Activated naive CD4-positive, alpha-beta T cell treated with anti-CD3 and anti-CD28 coated beads, Interleukin-2, amount 50 U/mL, for 72 hours (primary cell): ENCODE results near the gene SMYD4. TPM values are rescaled to one million over a fixed set of nuclear protein-coding genes. Genes with fewer than 3 reads are reported as not detected.

ENCODE experiments used
- ATAC-seq, 2 donors: fragments of 150-1000 bp; cut with Tn5 transposase; 2 replicates each; pipeline ENCODE4 v1.10.0; 2021; ENCODE audit warnings: mild to moderate bottlenecking in 2 of 2, moderate library complexity in 2 of 2
- DNase-seq, 2 donors: peaks; one replicate each; pipeline ENCODE4 v3.0.0; 2021 to 2022; ENCODE audit warnings: low spot score in 2 of 2
- H3K27ac Mint-ChIP-seq, 2 donors: one replicate each; pipeline ENCODE4 v1.8.0; 2022; ENCODE audit warnings: mild to moderate bottlenecking in 2 of 2, mixed read lengths in 2 of 2
- H3K36me3 Mint-ChIP-seq, 2 donors: one replicate each; pipeline ENCODE4 v1.8.0; 2022; ENCODE audit warnings: mixed read lengths in 2 of 2
- H3K9me3 Mint-ChIP-seq, 2 donors: one replicate each; pipeline ENCODE4 v1.8.0; 2022; ENCODE audit warnings: mixed read lengths in 2 of 2
- total RNA-seq, 2 donors: library from RNA; stranded (reverse); gene quantifications; one replicate each; pipeline ENCODE4 v1.2.3, GENCODE V29; 2022

SMYD4 gene
- total RNA-seq, 2 donors from 2014 or later, result 18.5 to 19.8 TPM

DNA sequence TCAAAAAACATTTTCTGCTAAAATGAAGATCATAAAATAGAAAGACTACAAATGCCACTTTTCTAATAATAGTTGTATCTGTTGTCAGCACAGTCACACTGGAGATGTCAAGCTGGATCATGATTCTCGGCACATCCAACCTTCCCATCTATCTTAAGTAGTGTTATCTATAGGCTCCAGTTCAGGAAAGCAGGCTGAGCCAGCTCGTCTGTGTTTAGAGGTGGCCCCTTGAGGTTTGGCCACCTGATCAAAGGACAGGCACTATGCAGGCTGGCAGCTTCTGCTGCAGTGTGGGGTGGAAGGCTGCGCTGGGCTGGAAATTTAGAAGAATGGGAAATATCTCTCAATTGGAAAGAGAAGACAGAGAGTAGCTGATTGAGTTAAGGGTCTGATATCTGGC lies 32.4 kb downstream of the SMYD4 start:
- Mint-ChIP-seq H3K9me3 (no peaks in the 10 kb centered on the region), H3K36me3 (peaks cover 0 to 10% of the 10 kb centered on the region in 2 donors), H3K27ac (peak overlapping the region in 1 of 2 donors; percentile 37)
- DNase-seq (no peak), ATAC-seq (no peak)

DNA sequence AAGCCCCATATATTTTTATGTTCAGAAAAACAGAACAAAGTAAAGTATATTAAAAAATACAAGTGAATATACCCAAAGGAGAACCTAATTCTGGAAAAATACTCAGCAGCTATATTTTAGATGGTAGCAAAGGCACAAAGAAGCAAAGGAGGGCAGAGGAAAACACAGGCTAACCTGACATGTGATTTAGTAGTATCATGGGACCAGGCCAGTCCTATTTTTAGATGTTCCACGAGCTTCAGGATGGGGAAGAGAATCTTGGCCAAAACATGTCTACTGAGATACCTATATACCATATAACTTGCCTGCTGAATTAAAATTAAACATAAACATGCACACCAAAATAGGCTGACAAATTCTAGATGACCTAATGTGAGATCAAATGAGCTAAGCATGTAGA lies 32.9 kb downstream of the SMYD4 start:
- ATAC-seq (no peak), DNase-seq (no peak)
- no peaks in the 10 kb centered on the region for H3K9me3 Mint-ChIP-seq
- H3K27ac Mint-ChIP-seq, result no peak overlapping the region
- peaks cover 0 to 10% of the 10 kb centered on the region in 2 donors for H3K36me3 Mint-ChIP-seq

DNA sequence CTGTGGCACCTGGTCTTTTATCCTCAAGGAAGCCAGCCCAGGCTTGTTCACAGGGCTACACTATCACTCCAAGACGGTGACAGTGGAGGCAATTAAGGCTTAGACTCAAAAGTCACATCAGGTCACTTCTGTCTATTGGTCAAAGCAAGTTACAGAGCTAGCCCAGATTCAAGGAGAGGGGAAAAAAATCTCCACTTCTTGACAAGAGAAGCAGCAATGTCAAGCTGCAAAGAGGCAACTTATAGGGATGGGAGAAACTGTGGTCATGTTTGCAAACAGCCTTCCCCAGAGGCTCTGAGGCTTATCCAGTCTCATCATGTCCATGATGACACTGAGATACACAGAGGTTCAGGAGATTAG lies 36.3 kb downstream of the SMYD4 start:
- Mint-ChIP-seq H3K9me3 (no peaks in the 10 kb centered on the region), H3K36me3 (peaks cover 0 to 10% of the 10 kb centered on the region in 2 donors), H3K27ac (no peak overlapping the region)
- DNase-seq, result no peak
- no peak for ATAC-seq

DNA sequence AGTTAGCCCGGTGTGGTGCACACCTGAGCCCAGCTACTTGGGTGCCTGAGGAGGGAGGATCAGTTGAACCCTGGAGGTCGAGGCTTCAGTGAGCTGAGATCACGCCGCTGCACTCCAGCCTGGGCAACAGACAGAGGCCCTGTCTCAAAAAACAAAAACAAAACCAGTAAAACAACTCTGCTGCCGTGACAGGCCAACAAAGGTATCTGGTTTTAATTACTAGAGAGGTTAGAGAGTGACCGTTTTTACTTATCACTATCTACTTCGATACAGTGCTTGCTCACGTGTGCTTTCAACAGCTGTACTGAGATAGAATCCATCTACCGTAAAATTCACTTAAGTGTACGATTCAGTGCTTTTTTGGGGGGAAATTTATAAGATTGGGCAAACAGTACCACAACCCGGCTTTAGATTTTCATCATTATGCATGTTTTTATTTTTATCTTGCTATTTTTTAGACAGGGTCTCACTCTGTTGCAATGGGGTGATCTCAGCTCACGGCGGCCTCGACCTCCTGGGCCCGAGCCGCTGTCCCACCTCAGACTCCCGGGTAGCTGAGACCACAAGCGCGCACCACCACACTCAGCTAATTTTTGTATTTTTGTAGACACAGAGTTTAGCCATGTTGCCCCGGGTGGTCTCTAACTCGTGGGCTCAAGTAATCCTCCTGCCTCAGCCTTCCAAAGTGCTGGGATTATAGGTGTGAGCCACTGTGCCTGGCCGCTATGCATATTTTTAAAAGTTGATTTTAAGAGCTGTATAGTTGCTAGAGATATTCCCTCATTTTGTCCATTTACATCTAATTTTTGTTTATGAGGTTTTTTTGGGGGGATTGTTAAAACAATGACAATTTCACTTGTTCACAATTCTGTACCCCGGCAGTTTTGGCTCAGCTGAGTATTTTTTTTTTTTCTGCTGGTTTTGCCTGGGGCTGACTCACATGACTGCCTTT lies 36.9 kb downstream of the SMYD4 start:
- DNase-seq (no peak), ATAC-seq (no peak)
- Mint-ChIP-seq H3K36me3 (peaks cover 0 to 10% of the 10 kb centered on the region in 2 donors), H3K9me3 (no peaks in the 10 kb centered on the region), H3K27ac (peak overlapping the region in 1 of 2 donors; percentile 81)

DNA sequence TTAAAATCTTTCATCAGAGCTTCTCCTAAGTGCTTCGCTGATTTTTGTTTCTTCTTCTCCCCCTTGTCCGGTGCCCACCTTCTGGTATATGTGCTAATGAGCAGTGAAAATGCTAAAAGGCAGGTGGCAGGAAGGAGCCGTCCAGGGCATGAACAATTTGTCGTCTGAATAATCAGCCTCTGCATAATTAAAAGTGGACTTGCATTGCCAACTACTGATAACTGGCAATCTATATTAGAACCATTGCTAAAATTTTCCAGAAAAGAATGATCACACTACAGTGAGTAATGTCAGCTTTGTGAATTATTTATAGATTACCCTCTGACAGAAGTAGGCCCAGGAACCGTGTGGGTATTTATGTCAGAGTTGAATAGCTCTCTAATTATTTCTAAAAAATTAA lies 39.8 kb downstream of the SMYD4 start:
- Mint-ChIP-seq H3K27ac (no peak overlapping the region), H3K36me3 (peaks cover 4 to 6% of the 10 kb centered on the region in 2 donors), H3K9me3 (no peaks in the 10 kb centered on the region)
- ATAC-seq (no peak), DNase-seq (no peak)

DNA sequence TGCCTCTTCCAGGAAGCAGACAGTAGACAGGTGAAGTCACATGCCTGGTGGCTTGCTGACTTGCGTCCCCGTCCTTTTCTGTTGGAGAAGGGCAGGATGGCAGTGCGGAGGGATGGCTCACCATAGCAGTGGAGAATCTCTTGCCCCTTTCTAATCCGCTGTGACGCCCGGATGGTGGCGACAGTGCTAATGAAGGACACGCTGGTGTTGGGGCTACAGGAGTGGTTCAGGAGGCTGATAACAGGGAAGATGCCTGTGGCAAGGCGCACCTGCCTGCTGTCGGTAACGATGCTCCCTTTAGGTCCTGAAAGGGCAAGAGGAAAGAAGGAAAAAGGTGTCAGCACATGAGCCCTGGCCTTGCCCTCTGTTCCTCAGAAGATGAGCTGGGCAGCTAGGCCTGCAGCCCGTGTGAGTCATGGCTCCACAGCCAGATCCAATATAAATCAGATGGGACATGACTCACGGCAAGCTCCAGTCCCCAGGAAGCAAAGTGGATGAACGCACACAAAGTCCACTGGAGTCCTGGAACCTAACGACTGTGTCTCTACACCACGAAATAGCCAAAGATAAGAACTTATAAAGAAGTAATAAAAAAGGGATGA lies 42.3 kb downstream of the SMYD4 start:
- Mint-ChIP-seq H3K9me3 (no peaks in the 10 kb centered on the region), H3K27ac (peak overlapping the region in 1 of 2 donors; percentile 32)
- ATAC-seq, result no peak

DNA sequence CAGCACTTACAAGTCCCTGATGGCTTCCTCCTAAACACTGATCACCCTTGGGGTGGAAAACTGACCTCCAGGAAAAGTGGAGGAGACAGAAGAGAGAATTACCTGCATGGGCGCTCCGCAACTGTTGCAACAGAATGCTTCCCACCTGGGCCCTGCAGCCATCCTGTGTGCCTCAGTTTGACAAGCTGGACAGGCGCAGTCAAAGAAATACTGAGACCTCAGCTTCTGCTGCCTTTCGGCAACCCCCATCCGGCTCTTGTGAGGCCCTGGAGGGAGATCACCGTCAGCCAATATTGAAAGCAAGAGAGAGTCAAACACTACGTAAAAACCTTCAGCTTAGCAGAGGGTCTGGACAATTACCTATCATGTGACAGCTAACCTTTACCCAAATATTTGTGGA lies 43.0 kb downstream of the SMYD4 start:
- Mint-ChIP-seq H3K36me3 (peaks cover 0 to 4% of the 10 kb centered on the region in 2 donors), H3K9me3 (no peaks in the 10 kb centered on the region), H3K27ac (peak overlapping the region in 1 of 2 donors; percentile 9)
- DNase-seq (no peak), ATAC-seq (no peak)

More for the DNA sequence above, 42.3 kb downstream of the SMYD4 start:
- no peak for DNase-seq
- H3K36me3 Mint-ChIP-seq, result peaks cover 0 to 4% of the 10 kb centered on the region in 2 donors

DNA sequence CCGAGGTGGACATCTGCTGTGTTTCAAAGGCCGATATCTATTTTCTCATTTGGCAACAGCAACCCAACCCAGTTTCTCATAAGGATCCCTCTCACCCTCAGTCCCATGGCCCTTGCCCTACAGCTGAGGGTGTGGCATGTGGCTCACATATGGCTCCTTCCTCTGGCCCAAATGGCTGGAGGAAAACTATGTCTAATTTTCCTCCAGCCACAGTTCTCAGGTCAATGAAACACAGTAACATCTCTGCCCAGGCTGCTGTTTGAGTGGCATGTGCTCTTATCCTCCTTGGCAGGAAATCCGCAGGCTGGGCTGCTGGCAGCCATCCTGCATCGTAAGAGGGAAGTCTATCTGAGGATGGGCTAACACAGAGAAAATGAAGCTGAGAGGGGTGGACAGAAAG lies 43.8 kb downstream of the SMYD4 start:
- H3K27ac Mint-ChIP-seq, result peak overlapping the region; percentile 9 to 44
- no peaks in the 10 kb centered on the region for H3K9me3 Mint-ChIP-seq
- DNase-seq, result no peak
- H3K36me3 Mint-ChIP-seq, result peaks cover 0 to 4% of the 10 kb centered on the region in 2 donors
- ATAC-seq, result no peak

DNA sequence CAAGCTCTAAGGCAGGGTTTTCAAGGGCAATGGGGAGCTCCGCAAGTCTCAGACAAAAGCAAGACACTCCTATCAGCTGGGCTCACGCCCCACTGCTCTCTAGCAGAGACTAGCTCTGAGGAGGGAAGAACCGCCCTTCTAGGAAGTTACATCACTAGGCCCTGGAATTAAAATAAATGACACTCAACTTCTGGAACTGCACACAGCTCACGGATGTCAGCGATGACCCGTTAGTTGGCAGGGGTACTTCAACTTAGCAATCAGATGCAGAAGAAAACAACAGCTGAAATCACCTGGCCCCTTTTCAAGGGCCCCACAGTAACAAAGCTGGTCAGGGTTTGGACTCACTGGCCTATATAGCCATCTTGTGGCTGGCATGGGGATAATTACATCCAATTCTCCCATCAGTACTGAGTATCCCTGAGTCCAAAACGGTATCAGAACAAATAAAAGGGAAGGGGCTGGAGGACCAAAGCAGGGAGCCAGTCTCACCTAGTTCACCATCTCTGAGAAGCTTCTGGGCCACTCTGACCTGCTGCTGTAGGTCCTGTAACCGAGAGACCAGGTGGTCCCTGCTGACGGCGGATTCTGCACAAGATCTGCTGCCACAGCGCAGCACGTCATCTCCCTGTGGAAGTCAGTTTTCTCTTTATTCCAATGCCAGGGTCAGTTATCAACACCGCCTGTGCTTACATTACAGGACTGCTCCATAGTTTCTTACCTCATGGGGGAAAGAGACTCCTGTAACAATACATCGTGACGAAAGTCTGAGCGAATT lies 45.7 kb downstream of the SMYD4 start:
- H3K27ac Mint-ChIP-seq, result peak overlapping the region in 1 of 2 donors; percentile 58
- ATAC-seq, result peak in 1 of 2 donors; percentile 52
- no peak for DNase-seq
- peaks cover 0 to 4% of the 10 kb centered on the region in 2 donors for H3K36me3 Mint-ChIP-seq
- no peaks in the 10 kb centered on the region for H3K9me3 Mint-ChIP-seq

DNA sequence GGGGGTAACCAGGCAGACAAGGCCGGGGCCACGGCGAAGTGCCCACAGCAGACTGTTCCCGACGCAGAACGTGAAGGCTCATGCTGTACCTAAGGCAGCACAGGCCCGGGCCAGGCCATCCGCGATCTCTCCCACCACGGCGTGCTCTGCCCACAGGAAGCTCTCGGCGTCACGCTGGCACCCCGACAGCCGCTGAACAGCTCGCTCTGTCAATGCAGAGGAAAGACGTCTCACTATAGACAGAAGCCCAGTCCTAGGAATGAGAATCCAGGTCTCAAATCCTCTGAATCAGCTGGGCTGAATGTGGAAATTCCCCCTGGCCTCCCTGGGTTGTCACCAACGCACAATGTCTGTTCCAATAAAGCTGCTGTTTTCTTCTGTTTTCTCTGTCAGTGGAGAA lies 46.4 kb downstream of the SMYD4 start:
- H3K27ac Mint-ChIP-seq, result peak overlapping the region in 1 of 2 donors; percentile 78
- DNase-seq (no peak), ATAC-seq (peak in 1 of 2 donors; percentile 49)
- H3K36me3 Mint-ChIP-seq, result peaks cover 0 to 4% of the 10 kb centered on the region in 2 donors
- no peaks in the 10 kb centered on the region for H3K9me3 Mint-ChIP-seq

DNA sequence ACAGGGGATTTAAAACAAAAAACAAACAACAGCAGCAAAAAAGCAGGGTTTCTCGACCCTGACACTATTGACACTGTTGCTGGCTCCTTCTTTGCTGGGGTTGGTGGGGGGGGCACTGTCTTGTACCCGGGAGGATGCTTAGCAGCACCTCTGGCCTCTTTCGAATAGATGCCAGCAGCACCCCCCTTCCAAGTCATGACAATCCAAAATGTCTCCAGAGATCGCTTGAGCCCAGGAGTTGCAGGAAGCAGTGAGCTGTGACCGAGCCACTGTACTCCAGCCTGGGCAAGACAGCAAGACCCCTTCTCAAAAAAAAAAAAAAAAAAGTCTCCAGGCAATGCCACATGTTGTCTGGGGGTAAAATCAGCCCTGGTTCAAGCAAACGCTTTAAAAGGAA lies 47.5 kb downstream of the SMYD4 start:
- ATAC-seq (no peak), DNase-seq (no peak)
- Mint-ChIP-seq H3K27ac (peak overlapping the region in 1 of 2 donors; percentile 78), H3K36me3 (peaks cover 0 to 4% of the 10 kb centered on the region in 2 donors), H3K9me3 (no peaks in the 10 kb centered on the region)

DNA sequence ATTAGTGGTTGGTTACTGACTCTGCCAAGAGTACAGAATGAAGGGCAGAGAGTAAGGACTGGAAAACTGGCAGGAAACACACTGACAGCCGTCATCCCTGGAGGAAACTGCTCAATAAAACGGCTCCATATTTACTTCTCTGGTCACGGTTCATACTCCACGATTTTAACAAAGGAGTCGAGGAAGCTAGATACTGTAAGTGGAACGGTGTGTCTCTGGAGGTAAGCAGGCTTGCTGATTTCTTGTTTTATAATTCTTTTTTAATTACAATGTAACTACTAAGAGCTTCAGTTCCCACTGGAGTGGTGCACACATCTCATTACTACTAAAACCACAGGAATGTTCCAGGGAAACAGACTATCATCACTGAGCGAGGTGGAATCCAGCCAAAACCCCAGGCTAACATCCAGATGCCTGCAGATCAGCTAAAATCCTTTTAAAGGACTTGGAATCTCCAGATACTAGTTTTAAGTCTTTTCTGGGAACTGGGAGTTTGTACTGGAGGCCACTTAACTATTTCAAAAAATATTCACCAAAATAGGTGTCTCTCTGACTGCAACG lies 50.1 kb downstream of the SMYD4 start:
- Mint-ChIP-seq H3K36me3 (no peaks in the 10 kb centered on the region), H3K9me3 (no peaks in the 10 kb centered on the region)

DNA sequence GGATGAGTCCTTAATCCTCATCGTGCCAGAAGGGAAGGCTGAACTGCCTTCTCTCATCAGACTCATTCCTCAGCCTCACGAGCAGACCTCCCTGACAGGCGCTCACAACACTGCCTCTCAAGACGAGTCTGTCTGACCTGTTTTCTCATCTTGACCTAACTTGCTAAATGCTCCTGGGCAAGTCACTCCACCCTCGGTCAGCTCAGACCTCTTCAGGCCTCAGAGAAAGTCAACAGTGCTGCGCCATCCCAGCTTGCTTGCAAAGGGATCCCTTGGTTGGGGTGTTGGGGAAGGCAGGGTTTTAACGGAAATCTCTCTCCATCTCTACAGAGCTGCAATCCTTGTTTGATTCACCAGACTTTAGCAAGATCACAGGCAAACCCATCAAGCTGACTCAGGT lies 52.8 kb downstream of the SMYD4 start:
- peak overlapping the region in 1 of 2 donors; percentile 33 for H3K27ac Mint-ChIP-seq
- no peaks in the 10 kb centered on the region for H3K36me3 Mint-ChIP-seq
- H3K9me3 Mint-ChIP-seq, result no peaks in the 10 kb centered on the region

More for the DNA sequence above, 50.1 kb downstream of the SMYD4 start:
- DNase-seq, result no peak
- H3K27ac Mint-ChIP-seq, result peak overlapping the region in 1 of 2 donors; percentile 36
- no peak for ATAC-seq

DNA sequence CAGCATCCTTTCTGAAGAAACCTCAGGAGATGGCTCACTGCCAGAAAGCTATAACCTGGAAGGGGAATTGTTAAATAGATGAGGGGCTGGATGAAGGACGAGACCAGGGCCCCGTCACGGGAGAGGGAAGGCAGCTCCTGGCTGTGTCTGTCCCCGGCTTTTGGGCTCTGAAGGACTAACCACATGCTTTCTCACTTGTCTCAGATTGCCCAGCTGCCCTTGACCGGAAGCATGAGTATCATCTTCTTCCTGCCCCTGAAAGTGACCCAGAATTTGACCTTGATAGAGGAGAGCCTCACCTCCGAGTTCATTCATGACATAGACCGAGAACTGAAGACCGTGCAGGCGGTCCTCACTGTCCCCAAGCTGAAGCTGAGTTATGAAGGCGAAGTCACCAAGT lies 53.4 kb downstream of the SMYD4 start:
- ATAC-seq (no peak), DNase-seq (no peak)
- Mint-ChIP-seq H3K9me3 (no peaks in the 10 kb centered on the region), H3K27ac (no peak overlapping the region), H3K36me3 (no peaks in the 10 kb centered on the region)

More for the DNA sequence above, 52.8 kb downstream of the SMYD4 start:
- ATAC-seq (no peak), DNase-seq (no peak)

DNA sequence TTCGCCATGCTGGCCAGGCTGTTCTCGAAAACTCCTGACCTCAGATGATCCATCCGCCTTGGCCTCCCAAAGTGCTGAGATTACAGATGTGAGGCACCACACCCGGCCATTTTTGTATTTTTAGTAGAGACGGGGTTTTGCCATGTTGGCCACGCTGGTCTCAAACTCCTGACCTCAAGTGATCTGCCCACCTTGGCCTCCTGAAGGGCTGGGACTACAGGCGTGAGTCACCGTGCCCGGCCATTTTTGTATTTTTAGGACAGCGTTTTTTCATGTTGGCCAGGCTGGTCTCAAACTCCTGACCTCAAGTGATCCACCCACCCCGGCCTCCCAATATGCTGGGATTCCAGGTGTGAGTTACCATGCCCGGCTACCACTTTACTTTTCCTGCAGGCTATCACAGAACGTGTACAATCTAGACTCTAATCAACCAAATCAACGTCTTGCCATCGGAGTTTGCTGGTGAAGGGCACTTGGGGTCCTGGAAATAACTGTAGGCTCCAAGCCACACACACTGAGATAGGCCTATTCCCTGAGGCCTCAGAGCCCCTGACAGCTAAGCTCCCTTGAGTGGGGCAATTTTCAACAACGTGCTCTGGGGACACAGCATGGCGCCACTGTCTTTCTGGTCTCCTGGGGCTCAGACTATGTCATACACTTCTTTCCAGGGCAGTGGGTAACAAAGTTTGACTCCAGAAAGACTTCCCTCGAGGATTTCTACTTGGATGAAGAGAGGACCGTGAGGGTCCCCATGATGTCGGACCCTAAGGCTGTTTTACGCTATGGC lies 55.1 kb downstream of the SMYD4 start:
- ATAC-seq, result no peak
- no peaks in the 10 kb centered on the region for H3K9me3 Mint-ChIP-seq
- H3K36me3 Mint-ChIP-seq, result no peaks in the 10 kb centered on the region
- H3K27ac Mint-ChIP-seq, result no peak overlapping the region
- no peak for DNase-seq

DNA sequence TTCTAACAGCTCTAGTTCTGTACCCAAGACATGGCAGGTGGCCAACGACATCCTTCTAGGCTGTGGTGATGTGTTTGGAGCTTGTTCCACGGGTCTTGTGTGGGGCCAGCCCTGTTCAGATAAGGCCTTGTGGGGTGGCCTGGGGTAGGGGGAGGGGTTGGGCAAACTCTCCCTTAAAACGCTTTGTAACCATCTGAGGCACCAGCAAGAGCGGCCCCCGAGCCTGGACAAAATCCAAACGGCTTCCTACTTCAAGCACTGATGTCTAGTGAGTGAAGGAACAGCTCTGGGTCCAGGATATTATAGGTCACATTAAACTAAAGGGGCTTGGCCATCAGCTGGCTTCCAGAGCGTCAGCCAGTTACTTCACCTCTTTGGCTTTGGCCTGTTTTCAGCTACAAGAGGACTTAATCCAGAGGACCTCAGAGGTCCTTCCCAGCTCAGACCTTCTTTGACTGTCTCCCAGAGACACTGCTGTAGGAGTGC lies 56.0 kb downstream of the SMYD4 start:
- DNase-seq (no peak), ATAC-seq (no peak)
- H3K27ac Mint-ChIP-seq, result no peak overlapping the region
- H3K36me3 Mint-ChIP-seq, result no peaks in the 10 kb centered on the region
- H3K9me3 Mint-ChIP-seq, result no peaks in the 10 kb centered on the region
